HCT116 (cell line): Measurements from ENCODE around the gene YWHAG.

Source experiments
- CEBPB ChIP-seq: IDR thresholded peaks from 2 replicates; pipeline ENCODE4 v1.6.1; 2012; ENCODE audit warnings: low read depth
- EGR1 ChIP-seq: IDR thresholded peaks from 2 replicates; pipeline ENCODE4 v1.6.1; 2012; ENCODE audit warnings: low read depth
- EZH2 ChIP-seq: fragments of 200-600 bp; sonication (generic); IDR thresholded peaks from 2 replicates; pipeline ENCODE4 v1.6.1; 2017; ENCODE audit warnings: antibody characterized with exemption, mixed run types
- POLR2AphosphoS5 ChIP-seq: IDR thresholded peaks from 2 replicates; pipeline ENCODE4 v1.6.1; 2011; ENCODE audit warnings: mild to moderate bottlenecking, low read depth, low read length, moderate library complexity
- YY1 ChIP-seq: IDR thresholded peaks from 2 replicates; pipeline ENCODE4 v1.6.1; 2011; ENCODE audit warnings: low read length, low read depth, moderate library complexity, mild to moderate bottlenecking; ENCODE audit not compliant: insufficient replicate concordance; ENCODE audit errors: extremely low read depth
- ZNF274 ChIP-seq: fragments of 200-500 bp; sonication (Bioruptor generic); IDR thresholded peaks from 2 replicates; pipeline ENCODE4 v1.6.1; 2014; ENCODE audit warnings: mild to moderate bottlenecking, low read depth, low read length, inconsistent platforms
- TF ChIP-seq, protein P1 (sequence below), 3 experiments: fragments of 200-600 bp in 1 of 3; sonication (generic) in 1 of 3; IDR thresholded peaks in 2 of 3; conservative IDR thresholded peaks in 1 of 3; 2 replicates each; pipeline ENCODE4 v1.5.1; 2012 to 2017; ENCODE audit warnings: low read depth in 2 of 3, low read length in 2 of 3, antibody characterized with exemption in 1 of 3, borderline replicate concordance in 1 of 3, control low read depth in 1 of 3, mild to moderate bottlenecking in 1 of 3, mixed read lengths in 1 of 3, mixed run types in 1 of 3, moderate library complexity in 1 of 3; ENCODE audit not compliant: insufficient read depth in 1 of 3
- TF ChIP-seq, protein P2 (sequence below): IDR thresholded peaks from 2 replicates; pipeline ENCODE4 v1.6.1; 2012; ENCODE audit warnings: low read depth
- TF ChIP-seq, protein P3 (sequence below): IDR thresholded peaks from 2 replicates; pipeline ENCODE4 v1.6.1; 2011; ENCODE audit warnings: mild to moderate bottlenecking, low read length, moderate library complexity; ENCODE audit not compliant: insufficient replicate concordance; ENCODE audit errors: extremely low read depth
- TF ChIP-seq, protein P4 (sequence below): IDR thresholded peaks from 2 replicates; pipeline ENCODE4 v1.6.1; 2012

DNA sequence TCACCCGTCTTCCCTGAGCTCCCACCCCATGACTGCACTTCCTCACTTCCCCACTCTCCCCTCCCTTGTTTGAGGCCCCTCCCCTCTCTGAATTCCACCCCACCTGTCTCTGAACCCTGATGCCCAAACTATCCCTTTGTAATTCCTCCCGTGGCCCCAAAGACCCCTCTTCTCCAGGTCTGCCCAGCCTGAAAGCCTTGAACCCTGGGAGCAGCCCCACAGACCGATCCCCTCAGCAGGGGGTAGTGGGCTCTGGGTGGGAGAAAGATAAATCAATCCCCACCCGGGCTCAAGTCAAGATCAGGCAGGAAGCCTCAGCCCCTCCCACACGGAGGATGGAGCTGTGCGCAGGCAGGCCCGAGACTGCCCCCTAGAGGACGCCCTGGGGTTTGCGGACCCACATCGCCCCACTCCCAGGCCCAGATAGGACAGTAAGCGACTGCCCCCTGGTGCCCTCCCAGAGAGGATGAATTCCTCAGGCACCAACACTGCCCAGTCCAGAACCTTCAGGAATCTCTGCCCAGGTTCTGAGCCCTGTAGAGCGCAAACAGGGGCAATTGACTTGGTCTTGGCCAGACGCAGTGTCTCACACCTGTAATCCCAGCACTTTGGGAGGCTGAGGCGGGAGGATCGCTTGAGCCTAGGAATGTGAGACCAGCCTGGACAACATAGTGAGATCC is 44.6 kb downstream of the YWHAG start:
- TF ChIP-seq POLR2AphosphoS5 (peak; percentile 32; the same call in 1 of the 2 replicates), YY1 (peak; percentile 73), EZH2 (no peak), EGR1 (no peak), CEBPB (no peak), ZNF274 (no peak)
- TF ChIP-seq, protein P1, sequence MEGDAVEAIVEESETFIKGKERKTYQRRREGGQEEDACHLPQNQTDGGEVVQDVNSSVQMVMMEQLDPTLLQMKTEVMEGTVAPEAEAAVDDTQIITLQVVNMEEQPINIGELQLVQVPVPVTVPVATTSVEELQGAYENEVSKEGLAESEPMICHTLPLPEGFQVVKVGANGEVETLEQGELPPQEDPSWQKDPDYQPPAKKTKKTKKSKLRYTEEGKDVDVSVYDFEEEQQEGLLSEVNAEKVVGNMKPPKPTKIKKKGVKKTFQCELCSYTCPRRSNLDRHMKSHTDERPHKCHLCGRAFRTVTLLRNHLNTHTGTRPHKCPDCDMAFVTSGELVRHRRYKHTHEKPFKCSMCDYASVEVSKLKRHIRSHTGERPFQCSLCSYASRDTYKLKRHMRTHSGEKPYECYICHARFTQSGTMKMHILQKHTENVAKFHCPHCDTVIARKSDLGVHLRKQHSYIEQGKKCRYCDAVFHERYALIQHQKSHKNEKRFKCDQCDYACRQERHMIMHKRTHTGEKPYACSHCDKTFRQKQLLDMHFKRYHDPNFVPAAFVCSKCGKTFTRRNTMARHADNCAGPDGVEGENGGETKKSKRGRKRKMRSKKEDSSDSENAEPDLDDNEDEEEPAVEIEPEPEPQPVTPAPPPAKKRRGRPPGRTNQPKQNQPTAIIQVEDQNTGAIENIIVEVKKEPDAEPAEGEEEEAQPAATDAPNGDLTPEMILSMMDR (IDR thresholded peaks at IDR 0.05 in 2 of 3, conservative IDR thresholded peaks at IDR 0.05 in 1 of 3; ENCODE audit: borderline replicate concordance in 1 of 3, insufficient read depth in 1 of 3, low read depth in 2 of 3, low read length in 2 of 3) = peak in 2 of 3 experiments; percentile 100; a peak in 4 of 6 replicates
- TF ChIP-seq, protein P2, sequence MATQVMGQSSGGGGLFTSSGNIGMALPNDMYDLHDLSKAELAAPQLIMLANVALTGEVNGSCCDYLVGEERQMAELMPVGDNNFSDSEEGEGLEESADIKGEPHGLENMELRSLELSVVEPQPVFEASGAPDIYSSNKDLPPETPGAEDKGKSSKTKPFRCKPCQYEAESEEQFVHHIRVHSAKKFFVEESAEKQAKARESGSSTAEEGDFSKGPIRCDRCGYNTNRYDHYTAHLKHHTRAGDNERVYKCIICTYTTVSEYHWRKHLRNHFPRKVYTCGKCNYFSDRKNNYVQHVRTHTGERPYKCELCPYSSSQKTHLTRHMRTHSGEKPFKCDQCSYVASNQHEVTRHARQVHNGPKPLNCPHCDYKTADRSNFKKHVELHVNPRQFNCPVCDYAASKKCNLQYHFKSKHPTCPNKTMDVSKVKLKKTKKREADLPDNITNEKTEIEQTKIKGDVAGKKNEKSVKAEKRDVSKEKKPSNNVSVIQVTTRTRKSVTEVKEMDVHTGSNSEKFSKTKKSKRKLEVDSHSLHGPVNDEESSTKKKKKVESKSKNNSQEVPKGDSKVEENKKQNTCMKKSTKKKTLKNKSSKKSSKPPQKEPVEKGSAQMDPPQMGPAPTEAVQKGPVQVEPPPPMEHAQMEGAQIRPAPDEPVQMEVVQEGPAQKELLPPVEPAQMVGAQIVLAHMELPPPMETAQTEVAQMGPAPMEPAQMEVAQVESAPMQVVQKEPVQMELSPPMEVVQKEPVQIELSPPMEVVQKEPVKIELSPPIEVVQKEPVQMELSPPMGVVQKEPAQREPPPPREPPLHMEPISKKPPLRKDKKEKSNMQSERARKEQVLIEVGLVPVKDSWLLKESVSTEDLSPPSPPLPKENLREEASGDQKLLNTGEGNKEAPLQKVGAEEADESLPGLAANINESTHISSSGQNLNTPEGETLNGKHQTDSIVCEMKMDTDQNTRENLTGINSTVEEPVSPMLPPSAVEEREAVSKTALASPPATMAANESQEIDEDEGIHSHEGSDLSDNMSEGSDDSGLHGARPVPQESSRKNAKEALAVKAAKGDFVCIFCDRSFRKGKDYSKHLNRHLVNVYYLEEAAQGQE = no peak
- TF ChIP-seq, protein P3, sequence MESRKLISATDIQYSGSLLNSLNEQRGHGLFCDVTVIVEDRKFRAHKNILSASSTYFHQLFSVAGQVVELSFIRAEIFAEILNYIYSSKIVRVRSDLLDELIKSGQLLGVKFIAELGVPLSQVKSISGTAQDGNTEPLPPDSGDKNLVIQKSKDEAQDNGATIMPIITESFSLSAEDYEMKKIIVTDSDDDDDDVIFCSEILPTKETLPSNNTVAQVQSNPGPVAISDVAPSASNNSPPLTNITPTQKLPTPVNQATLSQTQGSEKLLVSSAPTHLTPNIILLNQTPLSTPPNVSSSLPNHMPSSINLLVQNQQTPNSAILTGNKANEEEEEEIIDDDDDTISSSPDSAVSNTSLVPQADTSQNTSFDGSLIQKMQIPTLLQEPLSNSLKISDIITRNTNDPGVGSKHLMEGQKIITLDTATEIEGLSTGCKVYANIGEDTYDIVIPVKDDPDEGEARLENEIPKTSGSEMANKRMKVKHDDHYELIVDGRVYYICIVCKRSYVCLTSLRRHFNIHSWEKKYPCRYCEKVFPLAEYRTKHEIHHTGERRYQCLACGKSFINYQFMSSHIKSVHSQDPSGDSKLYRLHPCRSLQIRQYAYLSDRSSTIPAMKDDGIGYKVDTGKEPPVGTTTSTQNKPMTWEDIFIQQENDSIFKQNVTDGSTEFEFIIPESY = no peak
- TF ChIP-seq, protein P4, sequence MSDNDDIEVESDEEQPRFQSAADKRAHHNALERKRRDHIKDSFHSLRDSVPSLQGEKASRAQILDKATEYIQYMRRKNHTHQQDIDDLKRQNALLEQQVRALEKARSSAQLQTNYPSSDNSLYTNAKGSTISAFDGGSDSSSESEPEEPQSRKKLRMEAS = no peak
